ENCODE measurements around the gene SEMA6B. TPM values are rescaled to one million over a fixed set of nuclear protein-coding genes. Genes with fewer than 3 reads are reported as not detected.
A peak's percentile ranks its signal among the peaks of the same experiment; 100 is the strongest.

SEMA6B gene
- total and polyA plus RNA-seq, 2 of the 8 experiments (the other 6 are each of a cell fraction or from before 2014, with no cell fraction given), result 31.3 to 54.4 TPM

GRCh38 chr19:4557971-4558941 lies 1.2 kb downstream of the SEMA6B start (continued):
- TF ChIP-seq RXRA (IDR thresholded peaks at IDR 0.05; ENCODE audit: insufficient read depth, low read depth, low read length) (no peak), KDM5A (IDR thresholded peaks at IDR 0.05; ENCODE audit: low read length) (no peak), HDAC2 (IDR thresholded peaks at IDR 0.05; ENCODE audit: borderline replicate concordance in 1 of 2, low read depth in 2 of 2, low read length in 2 of 2) (0 out of 4 replicates have a peak, but pooled peaks of 1 of the 2 experiments have one; percentile 31), CTBP2 (IDR thresholded peaks at IDR 0.05; ENCODE audit: borderline replicate concordance, insufficient read depth, insufficient read length, low read length) (no peak)

Measured in H1 (cell line).